HCT116 (cell line): Measurements from ENCODE around the gene TAF12.
"Not testable (repeated sequence)": the region's sequence is repeated elsewhere in the genome, so short reads cannot be mapped to it uniquely, and the experiment has no call there.

ENCODE experiments used
- CBX3 ChIP-seq: IDR thresholded peaks from 2 replicates; pipeline ENCODE4 v1.6.1; 2012; ENCODE audit warnings: low read depth
- CTCF ChIP-seq, 3 experiments: fragments of 200-600 bp in 1 of 3; sonication (generic) in 1 of 3; IDR thresholded peaks in 2 of 3; conservative IDR thresholded peaks in 1 of 3; 2 replicates each; pipeline ENCODE4 v1.5.1; 2012 to 2017; ENCODE audit warnings: low read depth in 2 of 3, low read length in 2 of 3, antibody characterized with exemption in 1 of 3, borderline replicate concordance in 1 of 3, control low read depth in 1 of 3, mild to moderate bottlenecking in 1 of 3, mixed read lengths in 1 of 3, mixed run types in 1 of 3, moderate library complexity in 1 of 3; ENCODE audit not compliant: insufficient read depth in 1 of 3

- not testable (repeated sequence) for TF ChIP-seq CTCF (IDR thresholded peaks at IDR 0.05 in 2 of 3, conservative IDR thresholded peaks at IDR 0.05 in 1 of 3; ENCODE audit: borderline replicate concordance in 1 of 3, insufficient read depth in 1 of 3, low read depth in 2 of 3, low read length in 2 of 3); CBX3
Measured at GRCh38 chr1:28691627-28692026, 48.8 kb upstream of the TAF12 start.
